Astrocyte of the cerebellum (primary cell): ENCODE measurements around the gene SUFU.

Source experiments
- DNase-seq: peaks from one replicate; pipeline ENCODE4 v3.0.0-alpha.2; 2011; ENCODE audit warnings: low read depth
- H3K4me3 ChIP-seq: 2 replicates; pipeline ENCODE4 v1.5.1; 2011; ENCODE audit warnings: mild to moderate bottlenecking, low read depth, low read length, moderate library complexity
- in situ Hi-C: cut with HindIII; loops from 2 replicates; pipeline ENCODE4 v1.10.0; 2017; ENCODE audit warnings: low sequenced_read_pairs
- TF ChIP-seq, protein P1 (sequence below): IDR thresholded peaks from 2 replicates; pipeline ENCODE4 v1.5.1; 2012; ENCODE audit warnings: low read length, low read depth, moderate library complexity, mild to moderate bottlenecking; ENCODE audit errors: missing control alignments

The SUFU gene

GRCh38 chr10:102645741-102646609, 142.2 kb downstream of the SUFU start:
- peak; percentile 71 for DNase-seq
- in situ Hi-C loops = no loop called here
- H3K4me3 ChIP-seq = peak overlapping the region; percentile 83
- TF ChIP-seq, protein P1, sequence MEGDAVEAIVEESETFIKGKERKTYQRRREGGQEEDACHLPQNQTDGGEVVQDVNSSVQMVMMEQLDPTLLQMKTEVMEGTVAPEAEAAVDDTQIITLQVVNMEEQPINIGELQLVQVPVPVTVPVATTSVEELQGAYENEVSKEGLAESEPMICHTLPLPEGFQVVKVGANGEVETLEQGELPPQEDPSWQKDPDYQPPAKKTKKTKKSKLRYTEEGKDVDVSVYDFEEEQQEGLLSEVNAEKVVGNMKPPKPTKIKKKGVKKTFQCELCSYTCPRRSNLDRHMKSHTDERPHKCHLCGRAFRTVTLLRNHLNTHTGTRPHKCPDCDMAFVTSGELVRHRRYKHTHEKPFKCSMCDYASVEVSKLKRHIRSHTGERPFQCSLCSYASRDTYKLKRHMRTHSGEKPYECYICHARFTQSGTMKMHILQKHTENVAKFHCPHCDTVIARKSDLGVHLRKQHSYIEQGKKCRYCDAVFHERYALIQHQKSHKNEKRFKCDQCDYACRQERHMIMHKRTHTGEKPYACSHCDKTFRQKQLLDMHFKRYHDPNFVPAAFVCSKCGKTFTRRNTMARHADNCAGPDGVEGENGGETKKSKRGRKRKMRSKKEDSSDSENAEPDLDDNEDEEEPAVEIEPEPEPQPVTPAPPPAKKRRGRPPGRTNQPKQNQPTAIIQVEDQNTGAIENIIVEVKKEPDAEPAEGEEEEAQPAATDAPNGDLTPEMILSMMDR = no peak

DNA sequence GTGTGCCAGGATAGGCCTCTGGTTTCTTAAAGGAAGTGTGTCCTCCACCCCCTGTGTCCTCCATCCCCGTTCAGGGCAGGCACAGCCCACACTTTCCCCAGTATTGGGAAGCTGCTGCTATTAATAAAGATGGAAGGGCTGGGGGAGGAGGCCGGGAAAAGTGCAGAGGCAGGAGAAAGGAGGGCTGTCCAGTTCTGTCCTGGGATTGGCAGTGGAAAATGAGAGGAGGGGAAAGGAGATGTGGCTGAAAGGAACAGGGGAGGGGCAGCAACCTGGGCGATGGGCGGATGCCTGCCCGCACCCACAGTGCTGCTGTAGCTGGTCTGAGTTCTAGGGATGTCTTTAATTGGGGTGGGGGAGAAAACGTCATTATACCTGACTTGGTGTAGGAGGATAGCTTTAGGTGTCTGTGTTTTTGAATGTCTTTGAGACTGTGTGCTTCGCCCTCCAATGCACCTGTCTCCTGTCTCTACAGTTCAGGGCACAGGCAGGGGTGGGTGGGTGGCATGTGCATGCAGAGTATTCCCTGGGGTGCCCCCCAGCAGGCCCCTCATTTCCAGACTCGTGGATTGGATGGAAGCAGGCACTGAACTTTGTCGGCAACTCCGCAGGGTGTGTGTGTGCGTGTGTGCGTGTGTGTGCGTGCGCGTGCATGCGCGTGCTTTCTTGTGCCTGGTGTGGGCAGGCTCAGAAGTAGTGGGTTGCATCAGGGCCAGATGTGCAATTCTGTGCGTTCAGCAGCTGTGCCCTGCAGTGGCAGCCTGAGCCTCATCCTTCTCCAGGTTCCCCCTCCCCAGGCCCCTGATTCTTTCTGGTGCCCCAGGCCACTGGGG, 143.1 kb downstream of the SUFU start:
- in situ Hi-C loops = no loop called here
- DNase-seq = no peak
- peak overlapping the region; percentile 83 for H3K4me3 ChIP-seq

GRCh38 chr10:102647443-102648268, 143.9 kb downstream of the SUFU start:
- peak overlapping the region; percentile 83 for H3K4me3 ChIP-seq
- TF ChIP-seq, protein P1 = no peak
- no peak for DNase-seq
- in situ Hi-C loops = no loop called here

More for the DNA sequence above, 143.1 kb downstream of the SUFU start:
- TF ChIP-seq, protein P1 = no peak

GRCh38 chr10:102648269-102648888, 144.6 kb downstream of the SUFU start:
- TF ChIP-seq, protein P1 = no peak
- in situ Hi-C loops = no loop called here
- no peak overlapping the region for H3K4me3 ChIP-seq
- DNase-seq = no peak

DNA sequence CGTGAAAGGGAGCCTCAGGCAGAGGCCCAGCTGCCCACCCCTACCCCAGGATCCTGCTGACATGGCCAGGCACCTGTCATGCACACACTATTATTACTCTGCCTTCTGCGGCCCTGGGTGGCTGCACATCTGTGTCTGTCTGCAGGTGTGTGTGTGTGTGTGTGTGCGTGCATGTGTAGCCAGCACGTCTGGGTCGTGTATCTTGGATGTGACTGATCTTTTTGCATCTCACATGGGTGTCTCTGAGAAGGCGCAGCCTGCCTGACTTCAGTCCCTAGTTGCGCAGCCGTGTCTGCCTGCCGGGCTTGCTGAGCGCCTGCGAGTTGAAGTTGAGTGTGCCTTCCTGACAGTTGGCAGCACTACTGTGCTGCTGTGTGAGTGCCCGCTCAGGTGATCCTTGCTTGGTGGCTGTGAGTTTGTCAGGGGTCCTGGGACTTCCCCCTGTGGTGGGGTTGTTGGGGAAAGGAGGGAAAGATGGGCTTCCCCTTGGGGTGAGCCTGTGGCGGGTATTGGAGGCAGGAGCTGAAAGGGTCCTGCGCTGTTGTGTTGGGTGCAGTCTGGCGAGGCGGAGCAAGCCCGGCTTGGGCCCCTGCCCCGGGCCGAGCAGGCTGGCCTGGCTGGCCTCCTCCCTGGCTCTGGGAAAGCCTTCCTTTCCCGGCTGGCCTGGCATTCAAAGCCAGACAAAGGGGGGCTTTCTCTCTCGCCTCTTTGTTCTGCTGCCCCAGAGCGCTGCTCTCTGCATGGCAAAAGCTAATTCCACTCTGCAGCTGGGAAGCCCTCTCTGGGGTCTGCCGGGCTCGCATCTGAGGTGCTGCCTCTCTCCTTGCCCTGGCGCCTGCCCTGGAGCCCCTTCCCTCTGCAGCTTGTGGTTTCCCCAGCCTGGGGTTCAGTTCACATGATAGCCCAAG, 145.4 kb downstream of the SUFU start:
- in situ Hi-C loops = no loop called here

More for the DNA sequence above, 145.4 kb downstream of the SUFU start:
- TF ChIP-seq, protein P1 = no peak
- DNase-seq = no peak
- H3K4me3 ChIP-seq = no peak overlapping the region
